ENCODE measurements around the gene ASPRV1.

ASPRV1 gene

GRCh38 chr2:69937968-69938367 lies 23.5 kb downstream of the ASPRV1 start:
- no peak for DNase-seq

GRCh38 chr2:69936906-69937305 lies 24.5 kb downstream of the ASPRV1 start:
- no peak for DNase-seq

GRCh38 chr2:69935011-69935410 lies 26.4 kb downstream of the ASPRV1 start:
- DNase-seq, result no peak

GRCh38 chr2:69934614-69934908 lies 26.9 kb downstream of the ASPRV1 start:
- DNase-seq, result no peak

GRCh38 chr2:69933839-69934613 lies 27.4 kb downstream of the ASPRV1 start:
- DNase-seq, result peak; percentile 29

GRCh38 chr2:69933254-69933828 lies 28.1 kb downstream of the ASPRV1 start:
- DNase-seq, result no peak

GRCh38 chr2:69932596-69932922 lies 28.9 kb downstream of the ASPRV1 start:
- no peak for DNase-seq

- no peak for DNase-seq
Observed at GRCh38 chr2:69931832-69932595, 29.4 kb downstream of the ASPRV1 start.

GRCh38 chr2:69926849-69927515 lies 34.4 kb downstream of the ASPRV1 start:
- DNase-seq, result no peak

- no peak for DNase-seq
Observed at GRCh38 chr2:69923116-69923515, 38.3 kb downstream of the ASPRV1 start.

GRCh38 chr2:69918401-69918800 lies 43.0 kb downstream of the ASPRV1 start:
- DNase-seq, result no peak

GRCh38 chr2:69917852-69918251 lies 43.6 kb downstream of the ASPRV1 start:
- no peak for DNase-seq

- no peak for DNase-seq
Observed at GRCh38 chr2:69916106-69916505, 45.3 kb downstream of the ASPRV1 start.

GRCh38 chr2:69914950-69915945 lies 46.2 kb downstream of the ASPRV1 start, which contains the start of gene MXD1:
MXD1 (plus strand) TSS chr2:69915109; CDS start chr2:69915331, 222 bp downstream.
- no peak for DNase-seq

- peak; percentile 100 for DNase-seq
Observed at GRCh38 chr2:69914164-69914949, 47.1 kb downstream of the ASPRV1 start.

- DNase-seq, result no peak
Observed at GRCh38 chr2:69911985-69912563, 49.4 kb downstream of the ASPRV1 start.

All from stimulated activated CD4-positive, alpha-beta T cell treated with anti-CD3 and anti-CD28 coated beads, Interleukin-4, amount 100 ng/mL, for 24 hours (primary cell).